Spleen (tissue), 11 donors: Measurements from ENCODE around the gene TIMM8A. TPM values are rescaled to one million over a fixed set of nuclear protein-coding genes. Genes with fewer than 3 reads are reported as not detected.

Experiments used
- DNase-seq: peaks from one replicate; pipeline ENCODE4 v3.0.0-alpha.2; 2020
- H3K27ac ChIP-seq, 8 donors: fragments of 200-600 bp; sonication (generic) in 7 of 8; 1 replicate in 4 of 8; 2 replicates in 4 of 8; pipeline versions ENCODE4 v1.5.0 to v1.8.0; 2016 to 2021; ENCODE audit warnings: inconsistent platforms in 4 of 8, mild to moderate bottlenecking in 4 of 8, moderate library complexity in 1 of 8
- H3K27me3 ChIP-seq, 7 donors: fragments of 200-600 bp; sonication (generic) in 6 of 7; replicated peaks in 1 of 7; 1 replicate in 4 of 7; 2 replicates in 3 of 7; pipeline versions ENCODE4 v1.5.0 to v1.8.0; 2016 to 2021; ENCODE audit warnings: inconsistent platforms in 3 of 7, mild to moderate bottlenecking in 1 of 7
- H3K36me3 ChIP-seq, 6 donors: fragments of 200-600 bp; sonication (generic) in 5 of 6; 1 replicate in 4 of 6; 2 replicates in 2 of 6; pipeline versions ENCODE4 v1.5.0 to v1.8.0; 2016 to 2021; ENCODE audit warnings: inconsistent platforms in 2 of 6
- H3K4me1 ChIP-seq, 6 donors: fragments of 200-600 bp; sonication (generic) in 5 of 6; 1 replicate in 3 of 6; 2 replicates in 3 of 6; pipeline versions ENCODE4 v1.5.0 to v1.8.0; 2016 to 2021; ENCODE audit warnings: inconsistent platforms in 3 of 6
- H3K4me3 ChIP-seq, 8 donors: fragments of 200-600 bp; sonication (generic) in 7 of 8; 1 replicate in 4 of 8; 2 replicates in 4 of 8; pipeline versions ENCODE4 v1.5.0 to v1.8.0; 2016 to 2021; ENCODE audit warnings: inconsistent platforms in 4 of 8, mild to moderate bottlenecking in 4 of 8, moderate library complexity in 2 of 8
- H3K9me3 ChIP-seq, 8 donors: fragments of 200-600 bp; sonication (generic) in 7 of 8; 1 replicate in 4 of 8; 2 replicates in 4 of 8; pipeline versions ENCODE4 v1.5.0 to v1.8.0; 2016 to 2021; ENCODE audit warnings: inconsistent platforms in 4 of 8
- CTCF ChIP-seq, 11 experiments: fragments of 200-600 bp in 7 of 11; fragments of 450-650 bp in 4 of 11; sonication (generic) in 4 of 11; IDR thresholded peaks in 8 of 11; conservative IDR thresholded peaks in 3 of 11; 1 replicate in 7 of 11; 2 replicates in 4 of 11; pipeline versions ENCODE4 v1.4.0 to v1.8.0; 2016 to 2021; ENCODE audit warnings: antibody characterized with exemption in 11 of 11, inconsistent platforms in 4 of 11, mild to moderate bottlenecking in 1 of 11
- POLR2A ChIP-seq, 3 donors: fragments of 450-650 bp; IDR thresholded peaks; one replicate each; pipeline ENCODE4 v1.5.1; 2017; ENCODE audit warnings: antibody characterized with exemption in 3 of 3, mild to moderate bottlenecking in 1 of 3
- POLR2AphosphoS5 ChIP-seq, 3 donors: sonication (generic); formaldehyde crosslinking; IDR thresholded peaks; one replicate each; pipeline ENCODE4 v1.5.1; 2017; ENCODE audit warnings: antibody characterized with exemption in 3 of 3
- WGBS, 5 donors: extraction: QIAGEN DNeasy Blood & Tissue Kit in 3 of 5; methylation state at CpG; one replicate each; pipeline versions ENCODE4 v1.1.5 to v1.1.7; 2013 to 2018; 5-methylcytosine and 5-hydroxymethylcytosine counted together
- intact Hi-C: fragments of 100-400 bp; cut with DNase I; formaldehyde crosslinking; loops from one replicate; pipeline ENCODE4 v1.15.0; 2023; ENCODE audit warnings: low total_unique reads
- polyA plus RNA-seq, 3 donors: library from polyadenylated mRNA; stranded (reverse); fragments of 200-250 nt; gene quantifications; one replicate each; pipeline ENCODE4 v1.2.1, GENCODE V29; 2013
- total RNA-seq, 7 donors: library from RNA; depleted of rRNA in 3 of 7; stranded (reverse); fragments of >200 nt in 3 of 7; fragmentation: NEBNext Ultra II Directional in 4 of 7; extraction: Animal tissue kit (Norgen Biotek cat#: 25700) in 4 of 7; gene quantifications; one replicate each; pipeline versions ENCODE4 v1.1.0 to v1.2.1, GENCODE V29; 2016 to 2021
- donor health status: healthy with polysubstance abuse.
- donor health status: DM: no; HTN: no; CAD: no; lungs with moderate emphysema.
- donor health status: DM: no; HTN: no; CAD: no.
- donor health status: Bipolar disorder and iron deficiency.
- donor health status: healthy.
- donor health status: DM: no; HTN: no; CAD: no.
- donor health status: DM: yes; HTN: yes; CAD: no.

TIMM8A gene
- total and polyA plus RNA-seq, 10 donors, result 3.7 to 13.3 (median 9.7) TPM

- Histone ChIP-seq H3K27ac (peak overlapping the region in 4 of 8 donors; percentile 20 to 37 (median 30)), H3K27me3 (peaks cover 0 to 6% (median 0%) of the 10 kb centered on the region in 7 donors), H3K36me3 (peaks cover 0 to 68% (median 0%) of the 10 kb centered on the region in 6 donors), H3K4me1 (peaks cover 0 to 27% (median 0%) of the 10 kb centered on the region in 6 donors), H3K9me3 (no peaks in the 10 kb centered on the region), H3K4me3 (no peak overlapping the region)
- no peak for DNase-seq
- TF ChIP-seq POLR2A (IDR thresholded peaks at IDR 0.05) (no peak), POLR2AphosphoS5 (IDR thresholded peaks at IDR 0.05) (peak in 1 of 3 donors; percentile 13), CTCF (IDR thresholded peaks at IDR 0.05 in 8 of 11, conservative IDR thresholded peaks at IDR 0.05 in 3 of 11) (no peak)
- intact Hi-C loops, result no loop called here
Observed at GRCh38 chrX:101368800-101369199, 20.3 kb upstream of the TIMM8A start.

GRCh38 chrX:101365301-101365795 lies 16.8 kb upstream of the TIMM8A start:
- intact Hi-C loops, result no loop called here
- DNase-seq, result no peak
- Histone ChIP-seq H3K36me3 (peaks cover 0 to 79% (median 0%) of the 10 kb centered on the region in 6 donors), H3K4me1 (peaks cover 0 to 14% (median 0%) of the 10 kb centered on the region in 6 donors), H3K27me3 (peaks cover 0 to 6% (median 0%) of the 10 kb centered on the region in 7 donors), H3K9me3 (no peaks in the 10 kb centered on the region), H3K27ac (no peak overlapping the region), H3K4me3 (no peak overlapping the region)
- TF ChIP-seq CTCF (IDR thresholded peaks at IDR 0.05 in 8 of 11, conservative IDR thresholded peaks at IDR 0.05 in 3 of 11), result no peak
- no peak for TF ChIP-seq POLR2AphosphoS5 (IDR thresholded peaks at IDR 0.05)
- no peak for TF ChIP-seq POLR2A (IDR thresholded peaks at IDR 0.05)
- 85 to 100% (median 90%) methylated on average over 1 of the region's 1 CpG for WGBS, 5 donors

GRCh38 chrX:101362757-101363156 lies 14.2 kb upstream of the TIMM8A start:
- H3K36me3 ChIP-seq, result peaks cover 0 to 83% (median 0%) of the 10 kb centered on the region in 6 donors
- intact Hi-C loops, result no loop called here
- peaks cover 0 to 4% (median 0%) of the 10 kb centered on the region in 6 donors for H3K4me1 ChIP-seq
- TF ChIP-seq POLR2AphosphoS5 (IDR thresholded peaks at IDR 0.05) (no peak), CTCF (IDR thresholded peaks at IDR 0.05 in 8 of 11, conservative IDR thresholded peaks at IDR 0.05 in 3 of 11) (no peak), POLR2A (IDR thresholded peaks at IDR 0.05) (no peak)
- no peak for DNase-seq
- no peak overlapping the region for H3K4me3 ChIP-seq
- H3K27me3 ChIP-seq, result no peaks in the 10 kb centered on the region
- no peak overlapping the region for H3K27ac ChIP-seq
- no peaks in the 10 kb centered on the region for H3K9me3 ChIP-seq

GRCh38 chrX:101362116-101362515 lies 13.6 kb upstream of the TIMM8A start:
- peaks cover 0 to 4% (median 0%) of the 10 kb centered on the region in 6 donors for H3K4me1 ChIP-seq
- H3K27me3 ChIP-seq, result no peaks in the 10 kb centered on the region
- H3K27ac ChIP-seq, result no peak overlapping the region
- no peak for DNase-seq
- H3K36me3 ChIP-seq, result peaks cover 0 to 83% (median 0%) of the 10 kb centered on the region in 6 donors
- no peak overlapping the region for H3K4me3 ChIP-seq
- 72 to 98% (median 81%) methylated on average over 3 of the region's 3 CpGs; no CpG with 5 or more reads in 1 of the 5 donors for WGBS, 5 donors
- H3K9me3 ChIP-seq, result no peaks in the 10 kb centered on the region
- intact Hi-C loops, result no loop called here
- no peak for TF ChIP-seq CTCF (IDR thresholded peaks at IDR 0.05 in 8 of 11, conservative IDR thresholded peaks at IDR 0.05 in 3 of 11)
- no peak for TF ChIP-seq POLR2A (IDR thresholded peaks at IDR 0.05)
- TF ChIP-seq POLR2AphosphoS5 (IDR thresholded peaks at IDR 0.05), result no peak
